IPS DF 6.9 (cell line): ENCODE results near the gene CYYR1.

Experiments
- DNase-seq: peaks from one replicate; pipeline ENCODE4 v3.0.0-alpha.2; 2013; ENCODE audit warnings: low read depth, low spot score
- H3K27ac ChIP-seq: one replicate; pipeline ENCODE4 v1.5.1; 2013; ENCODE audit warnings: low read length, control low read depth
- H3K27me3 ChIP-seq: 2 replicates; pipeline ENCODE4 v1.6.1; 2013; ENCODE audit warnings: mild to moderate bottlenecking, low read length; ENCODE audit not compliant: control insufficient read depth, insufficient read depth
- H3K36me3 ChIP-seq: 2 replicates; pipeline ENCODE4 v1.6.1; 2013; ENCODE audit warnings: low read length; ENCODE audit not compliant: control insufficient read depth, insufficient read depth
- H3K4me1 ChIP-seq: 2 replicates; pipeline ENCODE4 v1.6.1; 2013; ENCODE audit warnings: low read length; ENCODE audit not compliant: control insufficient read depth, insufficient read depth
- H3K4me3 ChIP-seq: 2 replicates; pipeline ENCODE4 v1.5.1; 2013; ENCODE audit warnings: mild to moderate bottlenecking, low read length
- H3K9me3 ChIP-seq: 2 replicates; pipeline ENCODE4 v1.6.1; 2013; ENCODE audit warnings: low read length, inconsistent platforms; ENCODE audit not compliant: control insufficient read depth, insufficient read depth
- WGBS: extraction: QIAGEN DNeasy Blood & Tissue Kit; methylation state at CpG from one replicate; pipeline ENCODE4 v1.1.7; 2013; ENCODE audit warnings: mixed read lengths, missing lambda C conversion rate; ENCODE audit not compliant: insufficient read length, insufficient coverage; 5-methylcytosine and 5-hydroxymethylcytosine counted together

Gene CYYR1

GRCh38 chr21:26572702-26573381, at the start of gene CYYR1:
CYYR1 (minus strand) TSS chr21:26573286; CDS start chr21:26572940, 346 bp downstream.
- H3K27ac ChIP-seq: no peak within 1 kb of the TSS
- WGBS: no CpG with 5 or more reads among the region's 58 CpGs
- H3K4me1 ChIP-seq: no peaks in the 10 kb centered on the region
- H3K9me3 ChIP-seq: no peaks in the 10 kb centered on the region
- no peak for DNase-seq
- no peaks in the 10 kb centered on the region for H3K27me3 ChIP-seq
- no peaks in the 10 kb centered on the region for H3K36me3 ChIP-seq
- H3K4me3 ChIP-seq: peak within 1 kb of the TSS; percentile 82

- Histone ChIP-seq H3K27me3 (no peaks in the 10 kb centered on the region), H3K4me3 (no peak overlapping the region), H3K9me3 (no peaks in the 10 kb centered on the region), H3K4me1 (no peaks in the 10 kb centered on the region), H3K27ac (no peak overlapping the region), H3K36me3 (no peaks in the 10 kb centered on the region)
- WGBS: no CpG with 5 or more reads among the region's 1 CpG
- DNase-seq: no peak
Observed at GRCh38 chr21:26617176-26617575, 44.1 kb upstream of the CYYR1 start.

- no peak overlapping the region for H3K27ac ChIP-seq
- no peaks in the 10 kb centered on the region for H3K9me3 ChIP-seq
- no peaks in the 10 kb centered on the region for H3K36me3 ChIP-seq
- H3K27me3 ChIP-seq: no peaks in the 10 kb centered on the region
- no peak overlapping the region for H3K4me3 ChIP-seq
- no CpG with 5 or more reads among the region's 1 CpG for WGBS
- DNase-seq: no peak
- H3K4me1 ChIP-seq: no peaks in the 10 kb centered on the region
Observed at GRCh38 chr21:26614251-26614650, 41.2 kb upstream of the CYYR1 start.

GRCh38 chr21:26599261-26599660, 26.2 kb upstream of the CYYR1 start:
- no CpG with 5 or more reads among the region's 1 CpG for WGBS

GRCh38 chr21:26597981-26598380, 24.9 kb upstream of the CYYR1 start:
- Histone ChIP-seq H3K4me1 (no peaks in the 10 kb centered on the region), H3K27me3 (no peaks in the 10 kb centered on the region), H3K4me3 (no peak overlapping the region), H3K9me3 (no peaks in the 10 kb centered on the region), H3K36me3 (no peaks in the 10 kb centered on the region), H3K27ac (no peak overlapping the region)
- no peak for DNase-seq
- no CpG with 5 or more reads among the region's 2 CpGs for WGBS

More at GRCh38 chr21:26599261-26599660, 26.2 kb upstream of the CYYR1 start:
- H3K9me3 ChIP-seq: no peaks in the 10 kb centered on the region
- no peak overlapping the region for H3K27ac ChIP-seq
- no peaks in the 10 kb centered on the region for H3K36me3 ChIP-seq
- no peak for DNase-seq
- no peak overlapping the region for H3K4me3 ChIP-seq
- H3K27me3 ChIP-seq: no peaks in the 10 kb centered on the region
- H3K4me1 ChIP-seq: no peaks in the 10 kb centered on the region

GRCh38 chr21:26597031-26597430, 23.9 kb upstream of the CYYR1 start:
- Histone ChIP-seq H3K9me3 (no peaks in the 10 kb centered on the region), H3K36me3 (no peaks in the 10 kb centered on the region), H3K27ac (no peak overlapping the region), H3K4me1 (no peaks in the 10 kb centered on the region), H3K27me3 (no peaks in the 10 kb centered on the region), H3K4me3 (no peak overlapping the region)
- no peak for DNase-seq
- WGBS: no CpG with 5 or more reads among the region's 3 CpGs

GRCh38 chr21:26595971-26596370, 22.9 kb upstream of the CYYR1 start:
- DNase-seq: no peak
- Histone ChIP-seq H3K36me3 (no peaks in the 10 kb centered on the region), H3K4me3 (no peak overlapping the region), H3K27me3 (no peaks in the 10 kb centered on the region), H3K9me3 (no peaks in the 10 kb centered on the region), H3K4me1 (no peaks in the 10 kb centered on the region), H3K27ac (no peak overlapping the region)
- WGBS: no CpG with 5 or more reads among the region's 7 CpGs

- no peak for DNase-seq
- no peak overlapping the region for H3K27ac ChIP-seq
- no peak overlapping the region for H3K4me3 ChIP-seq
- H3K27me3 ChIP-seq: no peaks in the 10 kb centered on the region
- no peaks in the 10 kb centered on the region for H3K9me3 ChIP-seq
- H3K36me3 ChIP-seq: no peaks in the 10 kb centered on the region
- no peaks in the 10 kb centered on the region for H3K4me1 ChIP-seq
- WGBS: no CpG with 5 or more reads among the region's 1 CpG
Observed at GRCh38 chr21:26593800-26594199, 20.7 kb upstream of the CYYR1 start.

GRCh38 chr21:26591543-26591942, 18.5 kb upstream of the CYYR1 start:
- Histone ChIP-seq H3K36me3 (no peaks in the 10 kb centered on the region), H3K27me3 (no peaks in the 10 kb centered on the region), H3K4me3 (no peak overlapping the region), H3K4me1 (no peaks in the 10 kb centered on the region), H3K9me3 (no peaks in the 10 kb centered on the region), H3K27ac (no peak overlapping the region)
- WGBS: no CpG with 5 or more reads among the region's 5 CpGs
- no peak for DNase-seq

- Histone ChIP-seq H3K9me3 (no peaks in the 10 kb centered on the region), H3K4me3 (no peak overlapping the region), H3K4me1 (no peaks in the 10 kb centered on the region), H3K27ac (no peak overlapping the region), H3K27me3 (no peaks in the 10 kb centered on the region), H3K36me3 (no peaks in the 10 kb centered on the region)
- no CpG with 5 or more reads among the region's 7 CpGs for WGBS
- no peak for DNase-seq
Observed at GRCh38 chr21:26588446-26588845, 15.4 kb upstream of the CYYR1 start.

- H3K27ac ChIP-seq: no peak overlapping the region
- no peaks in the 10 kb centered on the region for H3K4me1 ChIP-seq
- DNase-seq: no peak
- H3K9me3 ChIP-seq: no peaks in the 10 kb centered on the region
- H3K36me3 ChIP-seq: no peaks in the 10 kb centered on the region
- H3K27me3 ChIP-seq: no peaks in the 10 kb centered on the region
- WGBS: no CpG with 5 or more reads among the region's 9 CpGs
- no peak overlapping the region for H3K4me3 ChIP-seq
Observed at GRCh38 chr21:26587736-26588201, 14.7 kb upstream of the CYYR1 start.
